Measurements from ENCODE around the gene LCN12. TPM values are rescaled to one million over a fixed set of nuclear protein-coding genes. Genes with fewer than 3 reads are reported as not detected.

The LCN12 gene, protein sequence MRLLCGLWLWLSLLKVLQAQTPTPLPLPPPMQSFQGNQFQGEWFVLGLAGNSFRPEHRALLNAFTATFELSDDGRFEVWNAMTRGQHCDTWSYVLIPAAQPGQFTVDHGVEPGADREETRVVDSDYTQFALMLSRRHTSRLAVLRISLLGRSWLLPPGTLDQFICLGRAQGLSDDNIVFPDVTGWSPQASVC
- total RNA-seq (2022; extraction: Qiagen RNA extraction), result 0.58 to 2.4 TPM (median 1.5 TPM) in 5 replicates

DNA sequence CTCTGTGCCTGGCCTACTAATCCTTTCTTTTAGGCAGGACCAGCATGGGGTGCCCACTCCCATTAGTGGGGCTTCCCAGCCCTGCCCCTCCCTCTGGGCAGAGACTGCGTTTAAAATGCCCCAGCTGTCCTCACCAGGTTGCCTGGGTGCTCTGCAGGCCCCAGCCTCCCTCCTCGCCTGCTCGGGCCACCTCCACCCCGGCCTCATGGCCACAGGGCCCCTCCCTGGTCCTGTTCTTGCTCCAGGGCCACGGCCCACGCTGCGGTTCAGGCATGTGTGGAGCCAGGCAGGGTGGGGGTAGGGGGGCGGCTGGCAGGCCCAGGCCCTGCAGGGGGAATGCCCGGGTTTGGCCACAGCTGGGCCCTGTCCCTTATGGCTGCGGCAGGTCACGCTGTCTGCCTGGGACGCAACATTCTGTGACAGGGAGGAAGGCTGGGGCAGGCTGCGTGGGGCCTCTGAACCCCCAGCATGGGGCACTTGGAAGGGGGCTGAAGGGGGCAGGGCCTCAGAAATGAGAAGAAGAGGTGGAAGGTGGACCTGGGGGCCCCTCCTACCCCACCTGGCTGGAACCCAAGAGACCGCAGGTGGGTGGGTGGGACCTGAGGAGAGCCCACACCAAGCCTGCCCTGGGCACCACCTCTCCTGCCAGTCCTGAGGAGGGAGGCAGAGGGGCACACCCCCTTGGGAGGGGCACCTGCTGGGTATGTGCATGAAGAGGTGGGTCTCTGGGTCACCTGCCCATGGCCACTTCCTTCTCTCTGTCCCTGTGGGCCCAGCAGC, at the start of gene LCN12:
TSS of gene LCN12 (plus strand) at position 733 of the 780 bp plus-strand sequence. CDS start 55 bp downstream, outside the sequence.

GRCh38 chr9:136944519-136945332, 7.3 kb upstream of the LCN12 start, which contains the start of the genes C8G and FBXW5:
Gene C8G (plus strand): TSS chr9:136945243. CDS start chr9:136945321, 78 bp downstream.
Gene FBXW5 (minus strand): TSS chr9:136944738. CDS start chr9:136944083, 655 bp downstream.

GRCh38 chr9:136977223-136977622, 25.1 kb downstream of the LCN12 start, which contains the start of gene PTGDS:
Gene PTGDS (plus strand): TSS chr9:136977504. CDS start chr9:136977579, 75 bp downstream.

GRCh38 chr9:136982232-136983051, 30.4 kb downstream of the LCN12 start, which contains the start of gene LCNL1:
Gene LCNL1 (plus strand): TSS chr9:136982993. CDS start chr9:136983587, 594 bp downstream.

DNA sequence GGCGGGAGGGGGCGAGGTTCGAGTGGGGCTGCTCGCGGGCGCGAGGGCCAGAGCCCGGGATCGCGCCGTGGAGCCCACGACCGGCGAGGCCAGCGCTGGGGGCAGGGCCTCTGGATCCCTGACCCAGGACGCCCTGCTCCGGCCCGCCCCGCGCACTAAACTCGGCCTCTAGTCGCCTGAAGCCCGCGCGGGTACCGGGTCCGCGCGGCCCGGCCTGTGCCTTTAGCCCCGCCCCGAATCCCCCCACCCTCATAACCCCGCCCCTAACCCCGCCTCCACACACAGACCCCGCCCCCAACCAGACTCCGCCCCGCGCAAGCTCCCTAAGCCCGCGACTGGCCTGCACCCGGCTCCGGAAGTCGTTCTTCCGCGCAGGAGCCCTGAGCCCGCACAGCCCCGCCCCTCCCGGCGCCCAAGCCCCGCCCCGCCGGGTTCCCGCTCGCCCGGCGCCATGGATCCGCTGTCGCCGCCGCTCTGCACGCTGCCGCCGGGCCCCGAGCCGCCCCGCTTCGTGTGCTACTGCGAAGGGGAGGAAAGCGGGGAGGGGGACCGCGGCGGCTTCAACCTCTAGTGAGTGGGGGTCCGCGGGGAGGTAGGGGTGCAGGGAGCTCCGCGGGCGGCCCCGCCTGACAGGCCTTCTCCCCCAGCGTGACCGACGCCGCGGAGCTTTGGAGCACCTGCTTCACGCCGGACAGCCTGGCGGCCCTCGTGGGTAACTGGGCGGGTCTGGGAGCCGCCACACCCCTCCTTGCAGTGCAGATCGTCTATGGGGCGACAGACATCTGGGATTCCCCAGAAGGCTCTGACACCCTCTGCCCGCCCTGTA, 40.1 kb downstream of the LCN12 start, which contains the start of gene PAXX:
TSS of gene PAXX (plus strand) at position 430 of the 826 bp plus-strand sequence. CDS start at position 452, 22 bp downstream.

DNA sequence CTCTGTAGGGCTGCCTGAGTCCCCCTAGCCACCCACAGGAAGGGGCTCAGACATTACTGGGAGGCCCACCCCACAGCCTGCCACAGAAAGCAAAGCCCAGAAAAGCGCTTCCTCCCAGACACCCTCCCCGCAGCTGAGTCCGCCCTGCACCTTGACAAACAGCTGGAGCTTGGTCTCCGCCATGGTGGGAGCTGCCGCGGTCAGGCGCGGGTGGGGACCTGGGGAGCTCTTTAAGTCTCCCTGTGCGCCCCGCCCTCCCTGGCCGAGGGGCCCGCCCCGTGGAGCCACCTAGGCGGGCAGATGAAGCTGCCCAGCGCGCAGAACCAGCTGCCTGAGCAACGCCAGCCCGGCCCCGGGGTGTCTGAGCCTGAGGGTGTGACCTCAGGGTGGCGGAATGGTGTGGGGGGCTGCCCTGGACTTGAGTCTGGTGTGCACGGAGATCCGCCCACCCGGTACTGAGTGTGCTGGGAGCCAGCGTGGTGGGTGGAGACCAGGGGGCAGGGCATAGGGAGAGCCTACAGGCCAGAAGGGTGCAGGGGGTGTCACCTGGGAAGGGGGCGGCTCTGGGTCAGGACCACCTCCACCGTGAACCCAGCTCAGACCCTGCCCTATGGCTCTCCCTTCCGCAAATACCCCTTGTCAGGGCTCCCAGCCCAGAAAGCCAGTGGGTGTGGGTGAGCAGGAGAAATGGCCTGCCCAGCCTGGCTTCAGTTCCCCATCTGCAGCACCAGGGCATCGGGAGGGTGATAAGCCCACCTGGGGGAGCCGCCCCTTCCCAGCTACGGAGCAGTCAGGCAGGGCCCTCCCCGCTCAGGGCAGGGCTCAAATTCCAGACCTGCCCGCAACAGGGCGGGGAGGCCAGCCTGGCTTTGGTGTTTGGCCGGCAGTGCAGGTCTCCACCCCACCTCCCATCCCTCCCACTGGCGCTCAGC, 44.6 kb downstream of the LCN12 start, which contains the start of gene CLIC3:
TSS of gene CLIC3 (minus strand) at position 208 of the 932 bp plus-strand sequence. CDS start at position 183, 25 bp downstream.

Other genes with a start within 250 kb of the LCN12 start
- gene DIPK1B, start 239.7 kb upstream of the LCN12 start, total RNA-seq (2022; extraction: Qiagen RNA extraction), result 6.1 to 9.8 TPM (median 9.3 TPM) in 5 replicates
- gene LCN10, start 209.3 kb upstream of the LCN12 start, total RNA-seq (2022; extraction: Qiagen RNA extraction), result 0.03 to 0.14 TPM in 2 of 5 replicates, not detected in the others
- gene LCN6, start 203.7 kb upstream of the LCN12 start, total RNA-seq (2022; extraction: Qiagen RNA extraction), result not detected in 5 replicates
- not detected in 5 replicates for gene LCN8, start 194.0 kb upstream of the LCN12 start, total RNA-seq (2022; extraction: Qiagen RNA extraction)
- 0.05 to 0.09 TPM (median 0.09 TPM) in 3 of 5 replicates, not detected in the others for gene LCN15, start 187.8 kb upstream of the LCN12 start, total RNA-seq (2022; extraction: Qiagen RNA extraction)
- 64.4 to 82.3 TPM (median 79.7 TPM) in 5 replicates for gene TMEM141, start 160.9 kb upstream of the LCN12 start, total RNA-seq (2022; extraction: Qiagen RNA extraction)
- gene CCDC183, start 155.9 kb upstream of the LCN12 start, total RNA-seq (2022; extraction: Qiagen RNA extraction), result 0.19 to 0.38 TPM (median 0.28 TPM) in 5 replicates
- 63.0 to 83.9 TPM (median 80.3 TPM) in 5 replicates for gene RABL6, start 144.3 kb upstream of the LCN12 start, total RNA-seq (2022; extraction: Qiagen RNA extraction)
- gene AJM1, start 109.8 kb upstream of the LCN12 start, total RNA-seq (2022; extraction: Qiagen RNA extraction), result 3.7 to 4.5 TPM (median 4.1 TPM) in 5 replicates
- 250 to 343 TPM (median 299 TPM) in 5 replicates for gene PHPT1, start 102.9 kb upstream of the LCN12 start, total RNA-seq (2022; extraction: Qiagen RNA extraction)
- 1.5 to 4.6 TPM (median 3.8 TPM) in 5 replicates for gene MAMDC4, start 99.9 kb upstream of the LCN12 start, total RNA-seq (2022; extraction: Qiagen RNA extraction)
- 415 to 505 TPM (median 466 TPM) in 5 replicates for gene EDF1, start 86.0 kb upstream of the LCN12 start, total RNA-seq (2022; extraction: Qiagen RNA extraction)
- gene TRAF2, start 65.8 kb upstream of the LCN12 start, total RNA-seq (2022; extraction: Qiagen RNA extraction), result 37.2 to 59.4 TPM (median 50.2 TPM) in 5 replicates
- 65.5 to 105 TPM (median 98.0 TPM) in 5 replicates for gene FBXW5, start 7.5 kb upstream of the LCN12 start, total RNA-seq (2022; extraction: Qiagen RNA extraction)
- 0.87 to 1.4 TPM (median 1.3 TPM) in 5 replicates for gene C8G, start 7.0 kb upstream of the LCN12 start, total RNA-seq (2022; extraction: Qiagen RNA extraction)
- gene PTGDS, start 25.2 kb downstream of the LCN12 start, total RNA-seq (2022; extraction: Qiagen RNA extraction), result 0.47 to 1.4 TPM (median 0.62 TPM) in 5 replicates
- 0.07 to 0.24 TPM (median 0.18 TPM) in 5 replicates for gene LCNL1, start 30.7 kb downstream of the LCN12 start, total RNA-seq (2022; extraction: Qiagen RNA extraction)
- 42.6 to 85.1 TPM (median 74.1 TPM) in 5 replicates for gene PAXX, start 40.1 kb downstream of the LCN12 start, total RNA-seq (2022; extraction: Qiagen RNA extraction)
- gene CLIC3, start 44.3 kb downstream of the LCN12 start, total RNA-seq (2022; extraction: Qiagen RNA extraction), result 3.2 to 7.2 TPM (median 5.6 TPM) in 5 replicates
- 19.1 to 28.9 TPM (median 24.6 TPM) in 5 replicates for gene ABCA2, start 76.0 kb downstream of the LCN12 start, total RNA-seq (2022; extraction: Qiagen RNA extraction)
- gene FUT7, start 79.8 kb downstream of the LCN12 start, total RNA-seq (2022; extraction: Qiagen RNA extraction), result 0.06 to 0.07 TPM (median 0.06 TPM) in 4 of 5 replicates, not detected in the other
- gene NPDC1, start 93.9 kb downstream of the LCN12 start, total RNA-seq (2022; extraction: Qiagen RNA extraction), result 37.5 to 92.6 TPM (median 80.3 TPM) in 5 replicates
- gene ENTPD2, start 101.8 kb downstream of the LCN12 start, total RNA-seq (2022; extraction: Qiagen RNA extraction), result 2.9 to 6.2 TPM (median 5.7 TPM) in 5 replicates
- gene SAPCD2, start 118.3 kb downstream of the LCN12 start, total RNA-seq (2022; extraction: Qiagen RNA extraction), result 14.8 to 26.1 TPM (median 23.7 TPM) in 5 replicates
- gene UAP1L1, start 125.2 kb downstream of the LCN12 start, total RNA-seq (2022; extraction: Qiagen RNA extraction), result 8.9 to 14.8 TPM (median 10.9 TPM) in 5 replicates
- 44.5 to 54.0 TPM (median 52.2 TPM) in 5 replicates for gene MAN1B1, start 134.7 kb downstream of the LCN12 start, total RNA-seq (2022; extraction: Qiagen RNA extraction)
- gene DPP7, start 162.5 kb downstream of the LCN12 start, total RNA-seq (2022; extraction: Qiagen RNA extraction), result 66.9 to 123 TPM (median 112 TPM) in 5 replicates
- 0.11 to 0.91 TPM (median 0.63 TPM) in 5 replicates for gene GRIN1, start 186.9 kb downstream of the LCN12 start, total RNA-seq (2022; extraction: Qiagen RNA extraction)
- 0.39 to 1.9 TPM (median 1.2 TPM) in 5 replicates for gene LRRC26, start 217.8 kb downstream of the LCN12 start, total RNA-seq (2022; extraction: Qiagen RNA extraction)
- not detected in 5 replicates for gene TMEM210, start 219.8 kb downstream of the LCN12 start, total RNA-seq (2022; extraction: Qiagen RNA extraction)
- 21.8 to 36.5 TPM (median 33.4 TPM) in 5 replicates for gene ANAPC2, start 236.3 kb downstream of the LCN12 start, total RNA-seq (2022; extraction: Qiagen RNA extraction)
- gene SSNA1, start 236.4 kb downstream of the LCN12 start, total RNA-seq (2022; extraction: Qiagen RNA extraction), result 98.0 to 157 TPM (median 144 TPM) in 5 replicates
- 8.2 to 12.3 TPM (median 11.7 TPM) in 5 replicates for gene TPRN, start 248.5 kb downstream of the LCN12 start, total RNA-seq (2022; extraction: Qiagen RNA extraction)

Data from A549 treated with AZD2906 at 1 μM for 4 hours (cell line).